Measurements from ENCODE around the gene AQP1.

- TF ChIP-seq POLR2A (IDR thresholded peaks at IDR 0.05): no peak
- TF ChIP-seq CTCF (IDR thresholded peaks at IDR 0.05): no peak
Measured at GRCh38 chr7:30880941-30881340, 30.7 kb upstream of the AQP1 start.
